K562 (cell line): Measurements from ENCODE around the gene HECW1. TPM values are rescaled to one million over a fixed set of nuclear protein-coding genes. Genes with fewer than 3 reads are reported as not detected.

ENCODE experiments used
- ATAC-seq: fragments of 200-7000 bp; cut with Tn5 transposase; 3 replicates; pipeline ENCODE4 v1.9.1; 2020; ENCODE audit warnings: moderate library complexity
- BruUV-seq: library from RNA; stranded (reverse); fragments of 400-500 nt; replicated peaks from 2 replicates; lab custom pipeline; 2021; lab: Mats Ljungman, UMichigan
- CTCF ChIA-PET: fragments of 300-600 bp; formaldehyde crosslinking; extraction: SDS; loops from one replicate; lab custom pipeline; 2021; ENCODE audit warnings: low intra/inter-chr PET ratio; lab: Yijun Ruan, JAX
- POLR2A ChIA-PET: fragments of 300-600, 350-650 bp; sonication (Branson Sonifier 250); formaldehyde crosslinking; extraction: SDS; loops from one replicate; lab custom pipeline; 2021; ENCODE audit warnings: antibody characterized with exemption, inconsistent platforms; lab: Yijun Ruan, JAX
- DNase-seq, 4 experiments: peaks; one replicate each; pipeline versions ENCODE4 v3.0.0 to v3.0.0-alpha.2; 2011 to 2018; ENCODE audit warnings: low spot score in 3 of 4, mixed read lengths in 3 of 4; ENCODE audit errors: extremely low read depth in 1 of 4
- FAIRE-seq: peaks from 2 replicates; lab custom pipeline; 2011; peaks lifted over from hg19 to GRCh38; lab: Jason Lieb, UNC
- H2AFZ ChIP-seq: 2 replicates; pipeline ENCODE4 v1.6.0; 2011; ENCODE audit warnings: low read depth, low read length, control low read depth, inconsistent platforms
- H3K27ac ChIP-seq: fragments of 200-600 bp; 3 replicates; pipeline ENCODE4 v1.8.0; 2011; ENCODE audit warnings: low read depth, mild to moderate bottlenecking, control low read depth, inconsistent platforms, low read length, moderate library complexity, mixed read lengths; ENCODE audit errors: extremely low read depth
- H3K27me3 ChIP-seq, 2 experiments: fragments of 300-600 bp in 1 of 2; 2 replicates in 1 of 2; 3 replicates in 1 of 2; pipeline versions ENCODE4 v1.6.0 to v1.8.0; 2011; ENCODE audit warnings: inconsistent platforms in 2 of 2, low read length in 2 of 2, mild to moderate bottlenecking in 1 of 2, mixed read lengths in 1 of 2, moderate library complexity in 1 of 2; ENCODE audit not compliant: control insufficient read depth in 2 of 2, insufficient read depth in 2 of 2
- H3K36me3 ChIP-seq: fragments of 300-600 bp; 3 replicates; pipeline ENCODE4 v1.8.0; 2011; ENCODE audit warnings: mild to moderate bottlenecking, low read length, inconsistent platforms; ENCODE audit not compliant: control insufficient read depth, insufficient read depth
- H3K4me1 ChIP-seq, 2 experiments: fragments of 200-600 bp in 1 of 2; replicated peaks in 1 of 2; 2 replicates in 1 of 2; 3 replicates in 1 of 2; pipeline versions ENCODE4 v1.5.1 to v1.8.0; 2011; ENCODE audit warnings: inconsistent platforms in 2 of 2, low read length in 2 of 2, mild to moderate bottlenecking in 1 of 2, mixed read lengths in 1 of 2, moderate library complexity in 1 of 2; ENCODE audit not compliant: control insufficient read depth in 2 of 2, insufficient read depth in 2 of 2
- H3K4me2 ChIP-seq: 2 replicates; pipeline ENCODE4 v1.6.1; 2011; ENCODE audit warnings: low read length, control low read depth, inconsistent platforms, mixed read lengths; ENCODE audit not compliant: insufficient read depth
- H3K4me3 ChIP-seq: fragments of 200-600 bp; sonication (generic), shearing (Covaris generic); 2 replicates; pipeline ENCODE4 v1.5.1; 2016; ENCODE audit warnings: control low read depth, inconsistent platforms
- H3K79me2 ChIP-seq: fragments of 200-600 bp; 3 replicates; pipeline ENCODE4 v1.8.0; 2011; ENCODE audit warnings: low read length, inconsistent platforms; ENCODE audit not compliant: control insufficient read depth, insufficient read depth
- H3K9ac ChIP-seq, 2 experiments: 2 replicates each; pipeline versions ENCODE4 v1.6.0 to v1.6.1; 2011; ENCODE audit warnings: low read depth in 2 of 2, low read length in 2 of 2, control low read depth in 1 of 2, inconsistent platforms in 1 of 2, mild to moderate bottlenecking in 1 of 2, mixed read lengths in 1 of 2; ENCODE audit not compliant: insufficient read depth in 1 of 2
- H3K9me1 ChIP-seq: one replicate; pipeline ENCODE4 v1.6.0; 2011; ENCODE audit warnings: inconsistent platforms, mild to moderate bottlenecking, low read length, moderate library complexity; ENCODE audit not compliant: control insufficient read depth, insufficient read depth
- H3K9me3 ChIP-seq: replicated peaks from 2 replicates; pipeline ENCODE4 v1.5.1; 2011; ENCODE audit warnings: low read depth, low read length, inconsistent platforms; ENCODE audit not compliant: control insufficient read depth, insufficient read depth
- H4K20me1 ChIP-seq: replicated peaks from 2 replicates; pipeline ENCODE4 v1.6.1; 2011; ENCODE audit warnings: low read length, inconsistent platforms, mixed read lengths; ENCODE audit not compliant: control insufficient read depth, insufficient read depth
- CBX3 ChIP-seq, 2 experiments: IDR thresholded peaks; 1 replicate in 1 of 2; 2 replicates in 1 of 2; pipeline ENCODE4 v1.6.1; 2012; ENCODE audit warnings: inconsistent platforms in 2 of 2, low read length in 2 of 2, borderline replicate concordance in 1 of 2, control low read depth in 1 of 2
- RBFOX2 ChIP-seq: fragments of 200-400 bp; formaldehyde crosslinking; IDR thresholded peaks from 2 replicates; pipeline ENCODE4 v1.6.1; 2017; ENCODE audit warnings: low read depth, mild to moderate bottlenecking, low read length, moderate library complexity
- ZNF280A ChIP-seq: fragments of 450-650 bp; IDR thresholded peaks from 2 replicates; pipeline ENCODE4 v1.6.1; 2018; ENCODE audit warnings: mild to moderate bottlenecking, low read depth; ENCODE audit not compliant: partially characterized antibody
- ZNF436 ChIP-seq: fragments of 250-450, 450-650 bp; sonication (Bioruptor Pico); formaldehyde crosslinking; IDR thresholded peaks from 2 replicates; pipeline ENCODE4 v1.7.0; 2020; ENCODE audit warnings: mild to moderate bottlenecking
- WGBS: fragments of 100-300 bp; shearing (Covaris generic); methylation state at CpG from one replicate; pipeline ENCODE4 v1.1.6; 2016; ENCODE audit warnings: low coverage, mixed read lengths; ENCODE audit not compliant: insufficient coverage; ENCODE audit errors: missing lambda C conversion rate; 5-methylcytosine and 5-hydroxymethylcytosine counted together
- in situ Hi-C: fragments of 300-500 bp; cut with MboI; formaldehyde crosslinking; loops from 4 replicates; pipeline ENCODE4 v1.15.0; 2018; ENCODE audit warnings: inconsistent platforms, mixed read lengths
- intact Hi-C: fragments of 100-400 bp; cut with micrococcal nuclease; formaldehyde crosslinking; loops from 2 replicates; pipeline ENCODE4 v1.14.2; 2022
- polyA plus RNA-seq, 8 experiments: library from polyadenylated mRNA; depleted of rRNA in 4 of 8; stranded (reverse) in 5 of 8; unstranded in 3 of 8; fragments of >200 nt; fragmentation: Nextera tagmentation in 2 of 8; fragmentation: Illumina TruSeq in 1 of 8; extraction: Ambion mirVana in 2 of 8; extraction: Trizol in 1 of 8; gene quantifications; 2 replicates each; pipeline versions ENCODE4 v1.2.1 to v1.2.3, GENCODE V29; 2011 to 2014; ENCODE audit warnings: inconsistent platforms in 1 of 8, missing spikeins in 1 of 8
- total RNA-seq, 7 experiments: library from RNA; depleted of rRNA in 6 of 7; stranded (reverse); fragments of >200 nt in 6 of 7; fragmentation: Illumina TruSeq in 2 of 7; extraction: Trizol in 2 of 7; gene quantifications; 2 replicates each; pipeline versions ENCODE4 v1.2.1 to v1.2.3, GENCODE V29; 2011 to 2021; ENCODE audit warnings: low replicate concordance in 1 of 7

The HECW1 gene
- total and polyA plus RNA-seq, 9 of the 15 experiments (the other 6 are each of a cell fraction or from before 2014, with no cell fraction given): 0.07 to 0.31 (median 0.13) TPM; not detected in 4

- CTCF ChIA-PET: no interaction called here
- TF ChIP-seq RBFOX2 (no peak), ZNF280A (peak; percentile 56), ZNF436 (no peak), CBX3 (IDR thresholded peaks at IDR 0.05; ENCODE audit: borderline replicate concordance in 1 of 2, low read length in 2 of 2) (peak in 1 of 2 experiments; percentile 58; a peak in 1 of 3 replicates)
Measured at GRCh38 chr7:43290978-43291377, 178.5 kb downstream of the HECW1 start.

More at GRCh38 chr7:43290978-43291377, 178.5 kb downstream of the HECW1 start:
- Histone ChIP-seq H3K4me2 (no peak overlapping the region), H3K9me1 (no peaks in the 10 kb centered on the region), H4K20me1 (no peaks in the 10 kb centered on the region), H3K9me3 (peaks cover 4% of the 10 kb centered on the region; the same call in 1 of the 2 replicates), H3K79me2 (no peaks in the 10 kb centered on the region), H3K27ac (no peak overlapping the region), H2AFZ (no peak overlapping the region), H3K4me1 (no peaks in the 10 kb centered on the region), H3K36me3 (no peaks in the 10 kb centered on the region), H3K27me3 (peaks cover 0 to 12% of the 10 kb centered on the region in 2 experiments; a peak in 2 of 5 replicates), H3K9ac (no peak overlapping the region), H3K4me3 (no peak overlapping the region)
- POLR2A ChIA-PET: no interaction called here
- WGBS: 1% methylated on average over 5 of the region's 5 CpGs
- no peak for ATAC-seq
- no peak for FAIRE-seq
- no peak for DNase-seq
- BruUV-seq: no TSS peak
- intact Hi-C loops (loop anchor here (10.0 kb wide), 1 partner anchor 144 kb away; no protein-coding TSS in a partner anchor), in situ Hi-C loops (no loop called here)
